Renal cortex interstitium (tissue), 11 donors: ENCODE measurements around the gene NCAM1. TPM values are rescaled to one million over a fixed set of nuclear protein-coding genes. Genes with fewer than 3 reads are reported as not detected.
"Not testable (repeated sequence)": the region's sequence is repeated elsewhere in the genome, so short reads cannot be mapped to it uniquely, and the experiment has no call there.

Experiments
- DNase-seq, 11 donors: peaks; one replicate each; pipeline ENCODE4 v3.0.0-alpha.2; 2013; ENCODE audit warnings: low read depth in 9 of 11, low spot score in 4 of 11; ENCODE audit errors: extremely low read depth in 1 of 11
- polyA plus RNA-seq, 3 donors: library from polyadenylated mRNA; unstranded; fragments of 120-200 nt; gene quantifications; one replicate each; pipeline ENCODE4 v1.2.1, GENCODE V29; 2013; ENCODE audit not compliant: insufficient read length in 3 of 3

NCAM1 gene
- polyA plus RNA-seq, 3 donors: 72.5 to 88.0 (median 83.2) TPM

DNA sequence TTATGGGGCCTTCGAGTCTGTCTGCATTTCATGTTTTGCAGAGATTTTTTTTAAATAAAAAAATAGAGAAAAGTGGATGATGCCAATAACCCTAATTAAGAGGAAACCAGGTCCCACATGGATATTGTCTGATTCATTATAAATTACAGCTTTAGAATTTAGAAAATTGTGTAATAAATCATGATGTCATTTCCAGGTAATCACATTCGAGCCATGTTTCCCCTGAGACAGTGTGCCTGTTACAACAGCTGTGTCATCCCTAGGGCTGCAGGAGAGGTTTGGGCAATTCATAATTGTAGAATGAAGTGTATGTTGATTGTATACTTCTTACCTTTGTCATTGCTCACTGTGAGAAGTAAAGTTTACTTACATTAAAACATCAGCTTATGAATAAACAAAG lies 38.3 kb downstream of the NCAM1 start:
- no peak for DNase-seq

DNA sequence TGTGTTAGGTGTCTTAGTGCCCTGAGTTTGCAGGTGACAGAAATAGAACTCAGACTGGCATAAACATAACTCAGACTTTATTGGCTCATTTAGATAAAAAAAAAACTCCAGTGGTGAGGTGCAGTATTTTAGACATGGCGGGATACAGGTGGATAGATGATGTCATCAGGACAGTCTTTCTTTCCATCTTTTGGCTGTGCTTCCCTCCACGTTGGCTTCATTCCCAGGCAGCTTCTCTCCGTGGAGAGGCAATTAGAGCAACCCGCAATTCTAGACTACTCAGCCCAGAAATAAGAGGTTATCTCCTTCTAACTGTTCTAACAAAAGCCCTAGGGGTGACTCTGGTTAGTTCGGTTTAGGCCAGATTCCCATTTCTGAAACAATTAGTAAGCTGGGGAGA lies 40.5 kb downstream of the NCAM1 start:
- DNase-seq: no peak

DNA sequence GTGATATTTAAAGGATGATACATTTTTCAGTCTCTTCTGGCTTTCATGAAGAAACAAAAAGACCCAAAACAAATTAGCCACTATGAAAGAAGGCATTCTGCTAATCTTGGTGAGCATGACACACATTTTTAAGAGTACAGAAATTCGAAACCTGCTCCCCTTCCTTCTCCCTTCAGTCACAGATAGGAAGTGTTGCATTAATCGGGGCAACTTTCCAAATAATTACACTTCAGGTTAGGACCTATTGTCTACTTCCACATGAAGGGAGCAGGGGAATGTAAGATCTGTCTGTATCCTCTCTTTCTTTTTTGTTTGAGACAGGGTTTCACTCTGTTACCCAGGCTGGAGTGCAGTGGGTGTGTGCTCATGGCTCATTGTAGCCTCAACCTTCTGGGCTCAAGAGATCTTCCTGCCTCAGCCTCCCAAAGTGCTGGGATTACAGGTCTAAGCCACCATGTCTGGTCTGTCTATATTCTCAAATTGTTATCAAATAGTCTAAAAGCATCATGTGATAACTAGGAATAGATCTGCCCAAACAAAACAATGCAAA lies 45.8 kb downstream of the NCAM1 start:
- no peak for DNase-seq

DNA sequence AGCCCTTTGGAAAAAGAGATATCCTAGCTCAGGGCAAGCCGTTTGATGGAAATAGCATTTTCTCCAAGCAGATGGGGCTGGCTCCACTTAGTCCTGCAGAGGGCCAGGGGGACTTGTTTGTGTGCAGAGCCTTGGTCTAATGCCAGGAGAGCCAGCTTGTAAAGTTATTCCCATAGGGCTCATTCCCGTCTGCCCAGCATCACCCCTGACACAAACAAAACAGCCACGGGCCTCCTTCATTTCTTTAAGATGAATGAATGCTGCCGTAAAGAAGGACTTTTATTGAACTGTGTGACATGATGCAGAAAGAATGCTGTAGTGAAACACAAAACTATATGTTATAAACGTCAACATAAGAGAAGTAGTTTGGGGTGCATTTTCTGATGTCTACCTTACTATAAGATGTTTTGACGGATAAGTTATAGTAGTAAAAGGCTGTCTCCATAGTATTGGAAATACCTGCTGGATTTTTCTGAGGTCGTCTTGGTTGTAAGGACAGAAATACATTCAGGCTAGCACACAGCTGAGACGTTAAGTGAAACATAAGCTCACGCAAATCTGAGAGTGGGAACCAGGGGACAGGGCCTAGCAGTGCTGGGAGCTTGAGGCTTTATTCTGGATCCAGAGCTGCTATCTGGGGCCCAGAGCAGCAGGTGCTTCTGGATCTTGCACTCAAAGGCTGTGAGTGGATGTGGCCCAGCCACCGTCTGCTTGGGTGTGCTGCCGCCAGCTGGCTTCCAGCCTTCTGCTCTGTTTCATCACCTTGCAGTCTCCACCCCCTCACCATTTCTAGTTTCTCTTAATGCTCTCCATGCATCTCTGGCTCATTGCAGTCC lies 53.3 kb downstream of the NCAM1 start:
- DNase-seq: peak in 1 of 11 donors; percentile 20

DNA sequence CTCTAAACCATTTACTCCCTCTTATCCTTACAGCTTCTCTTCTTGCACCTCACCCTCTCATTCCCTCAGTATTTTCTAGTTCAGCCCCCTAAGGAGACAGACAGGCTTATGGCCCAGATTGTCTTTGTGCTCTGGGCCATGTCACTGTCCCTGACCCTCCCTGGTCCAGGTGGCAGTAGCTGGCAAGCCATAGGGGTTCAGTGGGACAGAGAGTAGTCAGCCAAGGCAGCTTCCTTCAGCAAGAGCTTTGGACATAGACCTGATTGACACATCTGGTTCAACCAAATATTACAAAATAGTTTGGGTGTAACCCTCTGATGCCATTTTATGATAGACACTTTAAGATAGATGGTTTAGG lies 53.9 kb downstream of the NCAM1 start:
- DNase-seq: no peak

DNA sequence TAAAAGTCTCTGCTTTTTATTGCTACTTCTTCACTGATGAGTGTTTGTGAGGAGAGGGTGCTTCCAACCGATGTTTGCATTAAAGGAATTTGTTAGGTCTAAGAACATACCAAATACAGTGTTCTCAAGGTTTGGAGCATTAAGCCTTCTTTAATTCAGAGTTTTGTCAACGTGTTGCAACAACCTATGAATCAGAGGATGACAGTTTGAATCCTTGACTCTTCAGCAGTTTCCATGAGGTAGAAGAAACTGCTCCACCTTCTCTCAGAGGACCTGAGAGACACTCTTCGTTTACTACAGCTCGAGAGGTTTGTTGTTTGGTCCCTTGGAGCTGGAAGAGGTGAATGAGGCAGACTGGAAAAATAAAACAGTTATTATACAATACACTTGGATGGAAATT lies 55.7 kb downstream of the NCAM1 start:
- DNase-seq: no peak

DNA sequence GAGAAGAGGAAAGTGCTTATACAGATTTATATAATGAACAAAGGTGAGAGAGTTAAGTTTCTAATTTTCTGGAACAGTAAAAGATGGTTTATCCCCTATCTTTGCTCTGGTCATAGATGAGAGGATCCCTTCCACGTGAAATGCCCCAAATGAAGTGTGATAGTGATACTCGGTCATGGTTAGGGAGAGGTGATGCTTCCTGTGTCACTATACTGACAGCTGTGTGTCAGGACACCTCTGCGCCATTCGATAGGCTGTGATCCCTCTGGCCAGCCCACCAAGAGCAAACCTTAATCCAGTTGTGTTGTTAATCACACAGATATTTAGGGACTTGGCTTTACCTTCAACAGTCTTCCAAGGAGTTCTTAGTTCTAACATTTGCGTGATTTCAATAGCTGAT lies 57.7 kb downstream of the NCAM1 start:
- DNase-seq: no peak

DNA sequence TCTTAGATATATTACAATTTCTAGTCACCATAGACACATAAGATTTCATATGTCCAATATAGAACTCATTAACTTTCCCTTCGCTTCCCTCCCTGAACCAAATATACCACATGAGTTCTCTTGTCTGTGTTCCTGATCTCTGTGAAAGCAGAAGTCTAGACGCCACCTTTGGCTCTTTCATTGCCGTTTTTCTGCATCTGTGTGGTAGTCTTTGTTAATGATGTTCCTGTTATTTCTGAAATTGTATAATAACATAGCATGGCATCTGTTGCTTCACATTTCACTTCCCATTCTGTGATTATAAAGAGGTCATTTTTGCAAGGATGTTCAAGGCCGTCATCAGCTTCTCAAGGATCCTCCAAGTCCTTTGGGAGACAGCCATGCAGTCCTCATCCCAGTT lies 58.5 kb downstream of the NCAM1 start:
- DNase-seq: no peak

DNA sequence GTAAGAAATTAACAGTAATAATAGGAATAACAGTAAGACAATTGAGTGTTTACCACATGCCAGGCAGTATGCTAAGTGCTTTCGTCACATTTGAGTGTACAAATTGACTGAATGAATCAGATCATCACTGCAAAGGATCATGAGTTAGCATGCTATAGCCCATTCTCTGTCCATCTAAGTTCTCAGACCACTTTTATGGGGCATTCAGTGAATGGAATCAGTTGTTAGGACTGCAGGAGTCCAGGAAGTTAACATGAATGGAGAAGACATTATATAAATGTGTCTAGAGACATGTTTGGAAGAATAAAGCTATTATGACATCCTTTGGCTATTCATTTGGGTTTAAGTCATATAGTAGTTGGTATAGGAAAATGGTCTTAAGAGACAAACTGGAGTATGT lies 59.9 kb downstream of the NCAM1 start:
- no peak for DNase-seq

DNA sequence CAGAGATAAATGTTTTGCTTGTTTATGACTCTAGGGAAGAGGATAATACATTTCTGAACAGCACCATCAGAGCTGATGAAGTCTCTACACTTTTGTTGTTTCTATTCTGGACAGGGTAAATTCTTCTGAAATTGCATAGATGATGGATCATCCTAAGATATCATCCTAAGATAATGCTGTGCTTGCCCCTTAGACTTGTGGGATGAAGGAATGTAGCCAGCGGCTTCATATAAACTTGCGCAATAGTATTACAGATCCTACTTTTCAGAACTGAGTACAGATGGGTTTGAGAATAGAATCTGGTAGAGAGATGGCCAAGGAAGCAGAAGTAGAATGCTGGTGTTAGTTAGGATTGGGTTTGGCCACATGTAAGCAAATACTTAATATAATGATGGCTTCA lies 61.0 kb downstream of the NCAM1 start:
- no peak for DNase-seq

DNA sequence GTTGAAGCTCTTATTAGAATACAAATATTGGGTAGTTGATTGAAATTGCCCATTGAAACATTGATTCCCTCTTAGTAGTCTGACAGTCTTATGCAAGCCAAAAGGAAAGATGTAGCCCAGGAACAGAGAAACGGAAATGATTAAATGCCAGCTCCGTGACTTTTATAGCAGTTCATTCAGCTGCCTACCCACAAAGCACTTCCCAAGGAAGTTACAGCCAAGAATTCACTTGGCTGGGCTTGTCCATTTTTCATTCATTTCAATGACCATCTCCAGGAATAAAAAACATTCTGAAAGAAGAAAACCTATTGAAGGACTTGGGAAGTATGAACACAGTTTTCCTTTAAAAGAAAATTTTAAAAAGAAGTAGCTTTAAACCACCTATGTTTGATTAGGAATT lies 62.0 kb downstream of the NCAM1 start:
- no peak for DNase-seq

DNA sequence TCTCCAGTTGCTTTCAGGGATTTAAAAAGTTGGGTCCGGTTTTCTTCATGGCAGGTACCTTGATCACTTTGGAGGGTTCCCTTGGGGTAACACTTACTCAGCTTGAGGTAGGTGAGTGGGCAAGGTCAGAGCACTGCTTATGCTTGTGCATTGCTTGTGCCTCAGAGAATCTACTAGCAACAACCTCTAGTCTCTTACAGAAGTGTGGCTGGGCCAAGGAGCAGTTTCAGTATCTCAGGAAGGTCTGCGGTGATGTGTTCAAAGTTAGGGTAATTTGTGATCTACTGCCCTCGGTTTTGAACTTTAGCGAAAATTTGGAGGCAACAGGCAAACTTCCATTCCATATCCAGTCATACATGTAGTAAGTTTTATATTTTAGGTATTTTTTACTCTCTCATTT lies 62.8 kb downstream of the NCAM1 start:
- no peak for DNase-seq

DNA sequence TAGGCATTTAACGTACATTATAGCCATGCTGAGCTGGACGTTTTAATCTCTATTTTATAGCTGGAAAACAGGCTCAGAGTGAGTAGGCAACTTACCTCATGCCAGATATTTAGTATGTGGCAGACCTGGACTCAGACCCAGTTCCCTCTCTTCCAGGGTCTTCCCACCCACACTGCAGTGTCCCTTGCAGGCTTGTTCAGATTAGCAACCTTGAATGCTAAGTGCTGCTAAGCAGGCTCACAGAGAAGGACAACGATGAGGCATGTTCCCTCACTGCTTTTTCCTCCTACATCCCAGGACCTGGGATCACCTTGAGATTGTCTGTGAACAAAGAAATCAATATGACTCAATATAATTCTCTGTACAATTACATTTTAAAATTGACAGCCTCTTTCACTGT lies 65.6 kb downstream of the NCAM1 start:
- no peak for DNase-seq

DNA sequence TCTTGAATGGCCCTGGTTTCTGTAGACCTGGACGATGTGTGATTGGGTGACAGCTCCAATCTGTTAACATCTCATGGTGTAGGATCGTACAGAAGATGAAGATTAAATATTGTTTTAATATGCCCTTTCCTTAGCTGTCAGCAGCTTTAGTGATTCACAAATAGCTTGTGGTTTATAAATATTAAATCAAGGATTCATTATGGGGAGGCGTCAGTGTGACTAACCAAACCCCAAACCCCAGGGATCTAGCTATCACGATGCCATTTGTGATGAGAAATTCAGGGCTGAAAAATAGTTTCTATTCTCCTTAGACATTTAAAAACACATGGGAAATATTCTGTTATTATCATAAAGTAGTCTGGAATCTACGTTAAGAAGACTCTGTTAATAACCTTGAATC lies 73.4 kb downstream of the NCAM1 start:
- no peak for DNase-seq

DNA sequence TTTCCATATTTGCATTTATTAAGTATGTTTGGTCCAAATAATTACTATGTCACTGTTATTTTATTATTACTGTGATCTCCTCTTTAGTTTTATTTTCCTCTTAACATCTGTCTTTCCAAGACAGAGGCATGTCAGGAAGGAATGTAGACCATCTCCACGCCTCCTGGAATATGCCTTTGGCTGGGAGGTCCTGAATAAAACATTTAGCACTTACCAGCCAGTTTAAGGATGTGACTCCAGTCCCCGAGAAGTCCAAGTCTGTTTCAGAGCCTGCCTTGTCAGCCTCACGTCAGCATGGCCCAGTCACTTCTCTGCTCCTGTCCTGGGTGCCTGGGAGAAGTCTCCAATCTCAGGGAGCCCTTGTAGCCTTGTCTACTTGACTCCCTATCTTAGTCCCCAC lies 74.5 kb downstream of the NCAM1 start:
- DNase-seq: no peak

DNA sequence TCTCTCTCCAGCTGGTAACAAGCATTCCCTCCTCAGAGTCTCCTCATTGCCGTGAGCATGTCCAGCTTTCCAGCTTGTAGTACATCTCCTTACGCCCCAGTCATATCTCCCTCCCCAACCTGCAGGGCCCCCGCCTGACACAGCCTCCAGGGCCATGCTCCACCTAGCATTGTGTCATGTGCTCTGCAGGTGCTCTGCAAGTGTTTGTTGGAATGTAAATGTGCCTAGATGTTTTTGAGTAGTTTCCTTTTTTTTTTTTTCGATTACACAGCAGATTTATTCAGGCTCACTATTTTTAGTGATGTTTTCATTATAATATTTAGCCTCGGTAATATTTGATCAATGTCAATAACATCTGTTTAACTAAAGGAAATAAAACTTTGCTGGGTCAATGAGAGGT lies 82.5 kb downstream of the NCAM1 start:
- no peak for DNase-seq

DNA sequence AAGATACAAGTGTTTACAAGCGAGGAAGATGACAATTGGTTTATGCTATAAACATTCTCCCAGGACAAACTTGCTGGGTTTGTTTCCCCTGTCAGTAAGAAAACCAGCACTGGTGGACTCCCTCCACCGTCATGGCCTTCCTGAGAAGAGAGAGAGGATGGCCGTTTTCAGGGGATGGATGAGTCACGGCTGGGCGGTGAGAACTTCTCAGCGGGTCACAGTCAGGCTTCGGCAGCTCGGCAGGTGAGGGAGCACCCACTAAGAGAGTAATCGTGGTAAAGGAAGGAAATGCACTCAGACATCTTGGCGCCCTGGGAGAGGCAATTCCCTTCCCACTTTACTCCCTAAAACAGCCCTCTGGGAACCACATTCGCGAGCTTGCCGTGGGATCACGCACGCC lies 83.9 kb downstream of the NCAM1 start:
- DNase-seq: no peak

DNA sequence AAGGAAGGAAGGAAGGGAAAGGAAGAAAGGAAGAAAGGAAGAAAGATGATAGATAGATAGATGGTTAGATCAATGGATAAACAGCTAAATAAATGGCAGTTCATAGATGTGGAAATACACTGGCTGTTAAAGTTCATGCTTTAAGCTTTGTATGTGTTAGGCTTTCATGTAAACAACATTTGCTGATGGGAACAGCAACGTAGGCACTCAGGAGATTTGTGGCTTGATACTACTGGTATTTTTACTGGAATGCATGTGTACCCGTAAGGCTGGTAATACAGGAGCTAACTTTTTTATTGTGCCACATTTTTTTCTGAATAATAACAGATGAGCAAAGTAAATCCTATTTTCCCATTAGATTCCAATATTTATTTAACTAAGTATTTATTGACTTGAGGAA lies 85.6 kb downstream of the NCAM1 start:
- no peak for DNase-seq

DNA sequence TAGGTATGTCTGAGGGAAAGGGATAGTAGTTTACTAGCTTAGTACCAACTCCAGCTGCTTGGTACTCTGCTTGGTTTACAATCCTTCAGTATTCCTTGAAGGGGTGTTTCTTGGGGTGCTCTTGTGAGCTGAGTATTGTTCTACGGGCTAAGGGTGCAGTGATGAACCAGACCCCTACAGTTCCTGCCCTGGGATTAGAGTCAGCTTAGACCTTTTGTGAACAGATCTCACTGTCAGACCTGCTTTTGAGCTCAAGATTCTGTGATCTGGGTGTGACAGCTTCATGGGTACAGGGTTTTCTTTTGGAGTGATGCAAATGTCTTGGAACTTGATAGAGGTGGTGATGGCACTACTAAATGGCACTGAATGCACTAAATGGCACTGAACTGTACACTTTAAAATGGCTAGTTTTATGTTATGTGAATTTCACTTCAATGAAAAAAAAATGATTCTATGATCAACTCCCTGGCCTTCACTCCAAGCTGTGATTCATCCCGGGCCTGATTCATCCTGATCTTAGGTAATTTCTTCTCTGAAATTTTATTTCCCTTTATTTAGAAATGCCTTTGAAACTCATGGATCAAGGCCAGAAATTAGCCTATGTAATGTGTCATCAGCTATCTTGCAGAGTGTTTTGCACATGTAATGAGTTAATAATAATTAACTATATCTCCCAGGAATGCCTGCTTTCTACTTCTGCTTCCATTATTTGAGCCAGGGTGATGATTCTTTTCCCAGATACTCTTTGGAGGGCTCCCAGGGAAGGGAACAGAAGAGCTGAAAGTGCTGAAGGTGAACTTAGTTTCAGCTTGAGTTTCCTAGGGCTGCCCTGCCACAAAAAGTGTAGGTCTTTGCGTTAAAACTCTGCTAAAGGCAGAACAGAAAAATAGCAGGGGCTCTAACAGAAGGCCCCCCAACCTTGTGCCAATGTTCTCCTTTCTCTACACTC lies 87.9 kb downstream of the NCAM1 start:
- DNase-seq: no peak

DNA sequence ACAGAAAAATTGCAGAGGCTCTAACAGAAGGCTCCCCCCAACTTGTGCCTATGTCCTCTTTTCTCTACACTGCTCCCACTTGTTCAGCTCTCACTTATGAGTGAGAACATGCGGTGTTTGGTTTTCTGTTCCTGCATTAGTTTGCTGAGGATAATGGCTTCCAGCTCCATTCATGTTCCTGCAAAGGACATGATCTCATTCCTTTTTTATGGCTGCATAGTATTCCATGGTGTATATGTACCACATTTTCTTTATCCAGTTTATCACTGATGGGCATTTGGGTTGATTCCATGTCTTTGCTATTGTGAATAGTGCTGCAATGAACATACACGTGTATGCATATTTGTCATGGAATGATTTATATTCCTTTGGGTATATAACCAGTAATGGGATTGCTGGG lies 91.8 kb downstream of the NCAM1 start:
- DNase-seq: not testable (repeated sequence)
